HG03097 (cell line): ENCODE results near the gene ETS1.
A peak's percentile ranks its signal among the peaks of the same experiment; 100 is the strongest.

Experiments used
- ATAC-seq: cut with Tn5 transposase; IDR thresholded peaks from one replicate; pipeline ENCODE4 v1.9.1; 2021; ENCODE audit not compliant: unreplicated experiment, low FRiP score

ETS1 gene

DNA sequence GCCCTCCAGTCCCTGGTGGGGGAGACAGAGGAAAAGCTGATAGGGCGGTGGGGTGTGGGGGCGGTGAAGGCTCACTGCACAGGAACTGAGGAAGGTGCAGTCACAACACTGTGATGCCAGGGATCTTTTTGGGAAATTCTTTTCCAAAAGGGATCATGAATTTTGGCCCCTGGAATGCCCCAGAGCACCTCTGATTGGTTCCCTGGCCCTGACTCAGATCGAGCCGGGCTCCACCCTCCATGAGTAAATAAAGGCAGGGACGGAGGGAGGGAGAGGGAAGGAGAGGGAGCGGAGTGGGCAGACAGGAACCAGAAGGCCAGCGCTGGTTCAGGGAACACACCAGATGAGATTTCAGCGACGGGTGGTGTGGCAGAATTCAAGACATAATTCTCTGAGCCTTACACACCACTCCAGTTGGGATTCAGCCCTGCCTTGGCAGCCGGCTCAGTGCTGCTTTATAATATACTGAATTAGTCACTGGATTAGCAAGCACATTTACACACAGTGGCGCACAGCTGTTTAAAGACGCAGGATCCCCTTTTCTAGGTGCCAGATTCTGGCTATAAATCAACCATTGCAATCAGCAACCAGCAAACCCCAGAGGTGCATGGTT, 80.3 kb downstream of the ETS1 start:
- no peak for ATAC-seq

DNA sequence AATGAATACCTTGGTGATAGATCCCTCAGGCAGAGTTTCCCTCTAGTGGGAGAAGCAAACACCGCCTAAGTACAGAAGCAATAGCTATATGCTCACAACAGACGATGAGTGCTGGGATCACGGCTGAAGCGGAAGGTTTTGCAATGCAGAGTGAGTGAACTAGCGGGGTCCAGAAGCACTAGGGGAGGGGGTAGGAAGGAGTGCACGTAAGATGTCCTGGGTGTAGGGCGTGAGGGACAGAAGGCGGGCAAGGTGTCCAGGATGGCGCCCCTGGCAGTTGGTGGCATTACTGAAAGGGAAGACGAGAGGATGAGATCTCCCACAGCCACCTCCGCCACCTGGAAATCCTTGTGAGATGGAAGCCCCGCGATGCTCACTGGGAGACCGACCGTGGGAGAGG, 81.0 kb downstream of the ETS1 start:
- ATAC-seq, result no peak

- no peak for ATAC-seq
Measured at GRCh38 chr11:128505449-128506065, 81.8 kb downstream of the ETS1 start.

GRCh38 chr11:128504486-128504885, 82.9 kb downstream of the ETS1 start:
- no peak for ATAC-seq

GRCh38 chr11:128503245-128503991, 83.9 kb downstream of the ETS1 start:
- no peak for ATAC-seq

DNA sequence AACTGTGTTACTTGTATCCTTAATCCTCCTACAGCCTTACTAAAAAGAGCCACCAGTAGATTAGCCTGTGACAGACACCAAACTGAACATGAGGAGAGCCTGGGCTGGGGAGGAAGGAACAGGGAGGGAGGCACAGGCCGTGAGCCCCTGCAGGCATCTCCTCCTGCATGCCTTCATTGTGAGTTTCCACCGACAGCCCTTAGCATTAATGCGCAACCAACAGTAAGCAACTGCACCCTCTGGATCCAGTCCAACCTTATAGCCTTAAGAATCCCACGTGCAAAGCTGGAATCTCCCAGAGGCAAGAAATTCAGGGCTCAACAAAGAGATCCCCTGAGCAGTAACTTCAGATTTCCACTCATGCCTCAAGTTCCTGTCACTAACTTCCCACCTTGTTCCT, 84.6 kb downstream of the ETS1 start:
- ATAC-seq, result no peak

GRCh38 chr11:128501632-128502549, 85.5 kb downstream of the ETS1 start:
- no peak for ATAC-seq

GRCh38 chr11:128501008-128501407, 86.3 kb downstream of the ETS1 start:
- ATAC-seq, result no peak

DNA sequence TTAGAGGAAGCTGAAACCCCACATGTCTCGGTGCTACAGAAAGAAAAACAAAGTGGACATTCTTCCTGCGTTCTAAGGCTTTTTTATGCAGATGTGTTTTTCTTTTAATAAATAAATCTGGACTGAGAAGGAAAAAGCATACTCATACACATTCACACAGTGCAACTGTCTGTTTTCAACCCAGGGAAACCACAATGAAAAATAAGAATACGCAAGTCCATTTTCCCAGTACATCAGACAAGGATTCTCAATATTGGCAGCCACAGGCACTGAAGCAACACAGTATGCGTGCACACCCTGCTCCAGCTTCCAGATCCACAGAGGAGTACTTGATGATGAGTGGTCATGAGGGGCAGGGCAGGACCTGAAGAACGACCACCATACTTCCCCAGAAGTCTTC, 86.9 kb downstream of the ETS1 start:
- ATAC-seq, result no peak

- ATAC-seq, result no peak
Measured at GRCh38 chr11:128499613-128500253, 87.6 kb downstream of the ETS1 start.

DNA sequence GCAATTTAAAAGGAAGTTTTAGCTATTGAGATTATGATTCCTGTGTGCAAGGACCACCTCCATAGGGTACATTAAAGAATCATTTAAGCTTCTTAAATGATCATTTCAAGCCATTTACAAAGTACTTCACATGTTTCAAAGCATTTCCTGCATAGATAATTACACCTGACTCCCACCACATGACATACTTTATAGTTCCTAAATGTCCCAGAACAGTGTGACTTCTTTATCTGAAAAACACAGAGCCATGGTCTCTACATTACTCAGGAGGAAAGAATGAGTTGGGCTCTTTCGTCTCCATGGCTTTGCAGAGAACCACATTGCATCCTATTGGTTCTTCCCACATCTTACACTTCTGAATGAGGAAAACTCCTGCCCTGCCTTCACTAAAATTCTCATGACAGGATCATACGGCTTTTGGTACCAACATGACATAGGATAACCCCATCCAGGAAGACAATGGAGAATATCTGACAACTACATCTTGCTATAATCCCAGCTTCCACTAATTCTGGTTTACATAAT, 88.6 kb downstream of the ETS1 start:
- no peak for ATAC-seq

GRCh38 chr11:128497776-128498095, 89.6 kb downstream of the ETS1 start:
- no peak for ATAC-seq

DNA sequence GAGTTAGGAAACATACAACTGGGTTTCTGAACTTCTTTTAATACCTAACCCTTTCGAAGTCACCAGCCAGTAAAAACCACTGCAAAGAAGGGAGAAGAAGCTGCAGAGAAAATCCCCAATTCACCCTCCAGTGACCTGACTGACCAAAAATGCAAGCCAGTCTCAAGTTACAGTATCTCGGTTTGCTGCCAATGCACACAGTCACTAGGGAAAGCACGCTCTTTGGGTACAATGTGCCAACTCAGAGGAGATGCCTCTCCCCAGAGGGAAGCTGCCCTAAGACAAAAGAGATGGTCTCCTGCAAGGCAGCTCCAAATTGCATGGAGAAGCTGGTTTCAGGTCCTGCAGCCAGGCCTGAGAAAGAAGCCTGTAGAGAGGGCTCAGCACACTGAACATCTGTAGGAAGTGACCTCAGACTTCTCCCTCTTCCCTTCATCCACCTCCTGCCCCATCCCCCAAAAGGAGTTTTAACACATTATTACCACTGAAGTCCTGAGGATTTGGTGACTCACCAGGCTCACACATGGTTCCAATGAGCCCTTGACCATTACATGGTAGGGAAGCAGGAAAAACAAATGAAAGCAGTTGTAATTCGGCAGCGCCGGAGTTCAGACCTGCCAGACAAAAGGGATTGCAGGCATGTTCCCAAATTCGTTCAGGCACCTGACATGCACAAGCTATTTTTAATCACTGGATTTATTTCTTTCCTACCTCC, 90.1 kb downstream of the ETS1 start:
- peak; percentile 71 for ATAC-seq

- no peak for ATAC-seq
Measured at GRCh38 chr11:128496692-128497060, 90.7 kb downstream of the ETS1 start.

DNA sequence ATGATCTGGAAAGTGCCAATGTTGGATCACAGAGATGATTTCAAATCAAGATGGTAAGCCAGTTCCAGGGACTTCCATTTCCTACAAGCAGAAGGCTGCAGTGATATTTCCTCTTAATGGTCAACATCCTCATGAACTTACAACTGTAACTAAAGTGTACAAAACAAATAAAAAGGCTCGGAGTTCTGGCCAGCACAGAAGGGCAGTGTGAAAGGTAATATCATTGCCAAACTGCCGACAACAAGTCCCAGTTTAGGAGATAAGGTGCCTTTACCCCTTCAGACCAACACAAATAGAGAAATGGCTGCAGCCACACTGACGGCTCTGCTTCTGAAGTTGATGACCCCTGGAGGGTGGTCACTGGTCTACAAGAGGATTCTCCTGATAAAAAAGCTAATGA, 91.1 kb downstream of the ETS1 start:
- no peak for ATAC-seq

DNA sequence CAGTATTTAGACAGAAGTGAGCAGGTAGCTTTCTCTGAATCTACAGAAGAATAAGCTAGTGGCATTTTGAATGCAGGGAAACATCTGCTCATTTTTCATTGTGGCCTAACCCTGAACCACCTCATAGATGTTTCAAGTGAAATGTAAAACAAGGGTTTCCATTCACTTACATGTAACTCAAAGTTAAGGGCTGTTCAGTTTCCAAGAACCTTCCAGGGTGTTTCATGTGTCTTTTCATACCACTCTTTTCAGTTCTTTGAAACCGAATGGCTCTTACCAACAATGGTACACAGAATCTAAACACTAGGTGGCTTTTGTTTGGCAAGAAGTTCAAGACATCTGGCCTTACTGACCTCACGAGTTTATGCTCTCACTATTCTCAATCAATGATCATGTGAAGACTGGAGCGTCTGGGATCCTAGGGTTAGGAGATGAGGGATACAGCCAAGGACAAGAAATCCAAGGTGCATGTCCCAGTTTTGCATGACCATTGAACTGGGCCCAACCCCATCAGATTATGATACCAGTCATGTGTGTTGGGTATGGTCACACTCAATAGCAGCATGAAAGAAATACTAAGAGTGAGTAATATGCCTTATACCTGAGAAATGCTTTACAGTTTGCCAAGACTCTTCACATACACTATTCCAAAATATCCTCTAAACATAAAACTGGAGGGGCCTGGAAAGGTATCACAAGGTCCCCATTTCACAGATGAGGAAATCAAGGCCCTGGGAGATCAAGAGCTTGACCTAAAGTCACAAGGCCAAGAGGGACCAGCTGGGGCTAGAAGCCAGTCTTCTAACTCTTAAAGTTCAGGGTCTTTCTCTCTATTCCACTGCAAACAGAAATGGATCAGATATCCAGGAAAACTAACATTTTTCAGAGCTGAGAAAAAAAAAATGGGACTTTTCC, 92.7 kb downstream of the ETS1 start:
- ATAC-seq, result no peak

GRCh38 chr11:128493570-128493965, 93.8 kb downstream of the ETS1 start:
- no peak for ATAC-seq

GRCh38 chr11:128492903-128493569, 94.3 kb downstream of the ETS1 start:
- no peak for ATAC-seq
